BJ (cell line): ENCODE data around the gene PEPD. TPM values are rescaled to one million over a fixed set of nuclear protein-coding genes. Genes with fewer than 3 reads are reported as not detected.

Source experiments
- CTCF ChIA-PET: fragments of 350-600 bp; formaldehyde crosslinking; extraction: SDS; loops from one replicate; lab custom pipeline; 2021; ENCODE audit warnings: antibody characterized with exemption, inconsistent platforms; lab: Yijun Ruan, JAX
- POLR2A ChIA-PET: fragments of 300-600 bp; sonication (Branson Sonifier 250); formaldehyde crosslinking; extraction: SDS; loops from one replicate; lab custom pipeline; 2021; ENCODE audit warnings: antibody characterized with exemption; lab: Charles Lee
- DNase-seq: peaks from one replicate; pipeline ENCODE4 v3.0.0-alpha.2; 2011; ENCODE audit warnings: low read depth
- H3K27me3 ChIP-seq: 2 replicates; pipeline ENCODE4 v1.6.0; 2011; ENCODE audit warnings: low read length; ENCODE audit not compliant: control insufficient read depth, insufficient read depth
- H3K36me3 ChIP-seq: 2 replicates; pipeline ENCODE4 v1.5.1; 2011; ENCODE audit warnings: low read length; ENCODE audit not compliant: control insufficient read depth, insufficient read depth
- H3K4me3 ChIP-seq: 2 replicates; pipeline ENCODE4 v1.5.1; 2011; ENCODE audit warnings: low read depth, mild to moderate bottlenecking, control low read depth, low read length
- polyA plus RNA-seq: library from polyadenylated mRNA; depleted of rRNA; stranded (reverse); fragments of >200 nt; gene quantifications from 2 replicates; pipeline ENCODE4 v1.2.3, GENCODE V29; 2011
- TF ChIP-seq, protein P1 (sequence below): IDR thresholded peaks from 2 replicates; pipeline ENCODE4 v1.5.1; 2011; ENCODE audit warnings: low read depth, mild to moderate bottlenecking, control low read depth, inconsistent platforms, low read length, moderate library complexity; ENCODE audit not compliant: insufficient read depth

PEPD gene
- polyA plus RNA-seq, 1 experiment, result 97.6 TPM

GRCh38 chr19:33446330-33447293, 75.0 kb downstream of the PEPD start:
- Histone ChIP-seq H3K4me3 (no peak overlapping the region), H3K36me3 (peaks cover 1% of the 10 kb centered on the region; the same call in 1 of the 2 replicates), H3K27me3 (no peaks in the 10 kb centered on the region; the same call in 1 of the 2 replicates)
- CTCF ChIA-PET, result interaction anchor here (1.5 kb wide), 1 partner anchor 16 kb away, joined by 4 read pairs; no protein-coding TSS in a partner anchor
- TF ChIP-seq, protein P1, sequence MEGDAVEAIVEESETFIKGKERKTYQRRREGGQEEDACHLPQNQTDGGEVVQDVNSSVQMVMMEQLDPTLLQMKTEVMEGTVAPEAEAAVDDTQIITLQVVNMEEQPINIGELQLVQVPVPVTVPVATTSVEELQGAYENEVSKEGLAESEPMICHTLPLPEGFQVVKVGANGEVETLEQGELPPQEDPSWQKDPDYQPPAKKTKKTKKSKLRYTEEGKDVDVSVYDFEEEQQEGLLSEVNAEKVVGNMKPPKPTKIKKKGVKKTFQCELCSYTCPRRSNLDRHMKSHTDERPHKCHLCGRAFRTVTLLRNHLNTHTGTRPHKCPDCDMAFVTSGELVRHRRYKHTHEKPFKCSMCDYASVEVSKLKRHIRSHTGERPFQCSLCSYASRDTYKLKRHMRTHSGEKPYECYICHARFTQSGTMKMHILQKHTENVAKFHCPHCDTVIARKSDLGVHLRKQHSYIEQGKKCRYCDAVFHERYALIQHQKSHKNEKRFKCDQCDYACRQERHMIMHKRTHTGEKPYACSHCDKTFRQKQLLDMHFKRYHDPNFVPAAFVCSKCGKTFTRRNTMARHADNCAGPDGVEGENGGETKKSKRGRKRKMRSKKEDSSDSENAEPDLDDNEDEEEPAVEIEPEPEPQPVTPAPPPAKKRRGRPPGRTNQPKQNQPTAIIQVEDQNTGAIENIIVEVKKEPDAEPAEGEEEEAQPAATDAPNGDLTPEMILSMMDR, result no peak
- POLR2A ChIA-PET, result no interaction called here
- DNase-seq, result no peak

DNA sequence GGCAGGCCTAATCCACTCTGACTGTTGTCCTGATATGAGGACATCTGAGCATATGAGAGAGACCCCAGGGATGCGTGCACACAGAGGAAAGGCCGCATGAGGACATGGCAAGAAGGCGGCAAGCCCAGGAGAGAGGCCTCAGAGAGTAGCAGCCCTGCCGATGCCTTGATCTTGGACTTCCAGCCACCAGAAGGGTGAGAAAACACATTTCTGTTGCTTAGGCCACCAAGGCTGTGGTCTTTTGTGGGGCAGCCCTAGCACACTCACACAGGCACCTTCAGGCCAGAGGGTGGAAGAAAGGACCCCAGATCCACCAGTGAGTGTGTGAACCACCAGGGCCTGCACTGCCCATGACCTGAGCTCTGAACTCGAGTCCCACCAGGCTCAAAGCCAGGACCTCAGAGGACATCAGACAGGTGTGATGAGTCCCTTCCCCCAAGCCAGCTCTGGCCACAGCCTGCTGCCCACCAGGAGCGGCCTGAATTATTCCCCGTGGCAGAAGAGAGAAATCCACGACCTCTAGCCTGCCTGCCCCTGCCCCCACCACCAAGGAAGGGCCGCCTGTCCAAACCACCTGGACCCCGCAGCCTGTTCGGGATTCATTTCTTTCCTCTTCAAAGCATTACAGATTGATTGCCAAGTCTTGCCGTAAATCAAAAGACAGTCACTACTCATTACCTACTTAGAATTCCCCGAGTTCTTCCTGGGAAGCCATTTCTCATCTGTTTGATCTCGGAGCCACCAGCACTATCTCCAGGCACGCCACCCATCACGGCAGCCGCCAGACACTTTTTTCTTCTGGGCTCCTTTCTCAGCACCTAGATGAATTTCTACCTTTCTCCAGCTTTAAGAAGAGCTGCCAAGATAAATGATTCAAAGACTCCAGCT, 75.9 kb downstream of the PEPD start:
- CTCF ChIA-PET, result interaction anchor here (1.5 kb wide), 1 partner anchor 15 kb away, joined by 4 read pairs; no protein-coding TSS in a partner anchor
- TF ChIP-seq, protein P1, result no peak
- H3K27me3 ChIP-seq, result no peaks in the 10 kb centered on the region
- no peak overlapping the region for H3K4me3 ChIP-seq
- POLR2A ChIA-PET, result no interaction called here
- no peak for DNase-seq
- peaks cover 1% of the 10 kb centered on the region; the same call in 1 of the 2 replicates for H3K36me3 ChIP-seq

GRCh38 chr19:33444562-33445441, 76.8 kb downstream of the PEPD start:
- ChIA-PET POLR2A (no interaction called here), CTCF (no interaction called here)
- no peak overlapping the region for H3K4me3 ChIP-seq
- H3K36me3 ChIP-seq, result peaks cover under 1% of the 10 kb centered on the region; the same call in 1 of the 2 replicates
- no peaks in the 10 kb centered on the region for H3K27me3 ChIP-seq
- DNase-seq, result no peak
- TF ChIP-seq, protein P1, result no peak

DNA sequence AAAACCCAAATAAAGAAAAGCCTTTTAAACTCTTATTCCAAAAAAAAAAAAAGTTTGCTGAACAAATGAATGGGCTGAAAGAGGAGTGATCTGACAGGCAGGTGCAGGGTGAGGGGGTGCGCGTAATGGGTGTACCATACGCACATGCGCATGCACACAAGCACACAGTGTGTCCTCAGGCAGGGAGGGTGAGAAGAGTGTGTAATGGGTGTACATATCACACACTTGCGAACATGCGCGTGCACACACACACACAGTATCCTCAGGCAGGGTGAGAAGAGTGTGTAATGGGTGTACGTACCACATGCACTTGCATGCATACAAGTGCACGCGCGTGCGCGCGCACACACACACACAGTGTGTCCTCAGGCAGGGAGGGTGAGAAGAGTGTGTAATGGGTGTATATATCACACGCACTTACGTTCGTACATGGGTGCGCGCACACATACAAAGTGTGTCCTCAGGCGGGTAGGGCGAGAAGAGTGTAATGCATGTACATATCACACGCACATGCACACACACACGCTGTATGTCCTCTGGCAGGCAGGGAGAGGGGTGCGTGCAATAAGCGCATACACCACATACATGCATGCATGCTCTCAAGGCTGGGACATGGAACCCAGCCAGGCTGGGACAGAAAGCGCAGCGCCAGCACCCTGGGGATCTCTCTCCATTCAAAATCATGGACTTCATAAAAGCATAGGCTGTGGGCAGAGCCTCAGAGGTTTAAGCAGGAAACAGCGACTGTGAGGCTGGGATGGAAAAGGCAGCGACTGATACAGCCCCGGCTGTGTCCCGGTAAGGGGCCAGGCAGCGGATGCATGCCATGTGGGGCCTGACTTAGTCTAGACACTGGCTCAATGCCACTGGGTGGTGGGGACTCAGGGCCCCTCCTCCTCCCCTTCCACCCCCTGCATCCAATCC, 77.7 kb downstream of the PEPD start:
- TF ChIP-seq, protein P1, result no peak
- Histone ChIP-seq H3K4me3 (no peak overlapping the region), H3K27me3 (no peaks in the 10 kb centered on the region), H3K36me3 (no peaks in the 10 kb centered on the region)
- POLR2A ChIA-PET, result no interaction called here
- CTCF ChIA-PET, result no interaction called here
- DNase-seq, result no peak
